Activated CD4-positive, alpha-beta T cell treated with anti-CD3 and anti-CD28 coated beads for 36 hours (primary cell): ENCODE measurements around the gene LYRM2. TPM values are rescaled to one million over a fixed set of nuclear protein-coding genes. Genes with fewer than 3 reads are reported as not detected.

Experiments used
- ATAC-seq: fragments of 200-7000 bp; cut with Tn5 transposase; one replicate; pipeline ENCODE4 v1.10.0; 2021; ENCODE audit warnings: mild to moderate bottlenecking, moderate library complexity
- CTCF ChIA-PET: fragments of 350-600 bp; sonication (Branson Sonifier 250); formaldehyde crosslinking; loops from one replicate; lab custom pipeline; 2021; ENCODE audit warnings: antibody characterized with exemption; lab: Charles Lee
- POLR2A ChIA-PET: fragments of 350-600 bp; sonication (Branson Sonifier 250); formaldehyde crosslinking; loops from one replicate; lab custom pipeline; 2021; ENCODE audit warnings: antibody characterized with exemption, inconsistent platforms; lab: Charles Lee
- DNase-seq: peaks from one replicate; pipeline ENCODE4 v3.0.0-alpha.2; 2020
- H3K27ac Mint-ChIP-seq: one replicate; pipeline ENCODE4 v1.8.0; 2021; ENCODE audit warnings: mixed read lengths
- H3K27me3 Mint-ChIP-seq: one replicate; pipeline ENCODE4 v1.8.0; 2021; ENCODE audit warnings: mixed read lengths
- H3K36me3 Mint-ChIP-seq: one replicate; pipeline ENCODE4 v1.8.0; 2021; ENCODE audit warnings: low read depth, mixed read lengths
- H3K4me1 Mint-ChIP-seq: one replicate; pipeline ENCODE4 v1.8.0; 2021; ENCODE audit warnings: mixed read lengths
- H3K4me3 Mint-ChIP-seq: one replicate; pipeline ENCODE4 v1.8.0; 2021; ENCODE audit warnings: mild to moderate bottlenecking, moderate library complexity, mixed read lengths
- H3K9me3 Mint-ChIP-seq: one replicate; pipeline ENCODE4 v1.8.0; 2021; ENCODE audit warnings: low read depth, mixed read lengths
- intact Hi-C, 2 experiments: fragments of 100-400 bp; cut with DNase I in 1 of 2; cut with micrococcal nuclease in 1 of 2; formaldehyde crosslinking; loops; one replicate each; pipeline versions ENCODE4 v1.14.2 to v1.15.1; 2022 to 2024; cut with DNase I, micrococcal nuclease
- total RNA-seq, 2 experiments: library from RNA; stranded (reverse); gene quantifications; one replicate each; pipeline ENCODE4 v1.2.3, GENCODE V29; 2021

LYRM2 gene, protein sequence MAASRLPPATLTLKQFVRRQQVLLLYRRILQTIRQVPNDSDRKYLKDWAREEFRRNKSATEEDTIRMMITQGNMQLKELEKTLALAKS
- total RNA-seq = 10 to 100 TPM; 24.5 to 27.9 TPM

DNA sequence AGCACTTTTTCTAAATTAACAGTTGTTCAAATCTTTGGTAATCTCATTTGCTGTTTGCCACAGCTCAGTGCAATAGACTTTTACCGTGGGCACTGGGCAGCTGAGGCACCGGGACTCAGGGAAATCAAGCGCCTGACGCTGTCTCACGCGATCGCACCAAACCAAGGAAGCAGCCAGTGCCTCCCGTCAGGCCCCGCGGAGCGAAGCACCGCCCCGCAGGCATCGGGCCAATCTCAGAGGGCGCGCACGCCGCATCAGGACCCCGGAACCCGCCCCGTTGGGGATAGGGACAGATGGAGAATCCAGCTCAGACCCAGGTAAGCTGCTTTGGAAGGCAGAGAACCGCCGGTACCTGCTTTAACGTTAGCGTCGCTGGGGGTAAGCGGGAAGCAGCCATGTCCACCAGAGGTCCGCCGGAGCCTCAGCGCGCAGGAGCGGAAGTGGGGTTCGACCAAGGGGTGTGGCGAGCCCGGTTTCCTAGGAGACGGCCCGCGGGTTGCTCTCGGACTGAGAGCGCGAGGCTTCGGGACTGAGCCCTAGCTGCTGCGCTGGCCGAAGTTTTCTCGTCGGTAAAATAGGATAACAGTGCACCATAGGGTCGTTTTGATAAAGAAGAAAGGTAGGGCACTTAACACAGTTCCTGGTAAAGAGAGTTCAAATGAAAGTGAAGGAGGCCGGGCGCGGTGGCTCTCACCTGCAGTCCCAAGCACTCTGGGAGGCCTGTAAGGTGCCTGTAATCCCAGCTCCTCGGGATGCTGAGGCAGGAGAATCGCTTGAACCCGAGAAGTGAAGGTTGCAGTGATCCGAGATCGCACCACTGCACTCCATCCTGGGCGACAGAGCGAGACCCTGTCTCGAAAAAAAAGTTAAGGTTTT, at the start of gene LYRM2:
Gene LYRM2 (minus strand): TSS at position 428 of the 876 bp plus-strand sequence. CDS start 31 bp downstream, at position 397.
- peak within 1 kb of the TSS; percentile 86 for H3K4me3 Mint-ChIP-seq
- H3K9me3 Mint-ChIP-seq = no peaks in the 10 kb centered on the region
- H3K27me3 Mint-ChIP-seq = no peaks in the 10 kb centered on the region
- peak; percentile 97 for ATAC-seq
- intact Hi-C loops = loop anchor here (1.0 to 5.0 kb wide), 11 partner anchors 179 to 949 kb away; partner anchors contain the start of genes ANKRD6 (in 2 of the 2), MAP3K7 (in 2 of the 2), MDN1 (in 2 of the 2) and CASP8AP2 (in 1 of the 2)
- H3K4me1 Mint-ChIP-seq = peaks cover 22% of the 10 kb centered on the region
- H3K27ac Mint-ChIP-seq = peak within 1 kb of the TSS; percentile 98
- peak; percentile 96 for DNase-seq
- ChIA-PET POLR2A (interaction anchor here (0.5 to 1.0 kb wide), 5 partner anchors 10 to 815 kb away, joined by 3 to 12 read pairs (median 4); partner anchors contain the start of gene RNGTT), CTCF (interaction anchor here (0.6 to 1.6 kb wide), 11 partner anchors 10 to 271 kb away, joined by 3 to 7 read pairs (median 4); partner anchors contain the start of gene ANKRD6)
- peaks cover 53% of the 10 kb centered on the region for H3K36me3 Mint-ChIP-seq

DNA sequence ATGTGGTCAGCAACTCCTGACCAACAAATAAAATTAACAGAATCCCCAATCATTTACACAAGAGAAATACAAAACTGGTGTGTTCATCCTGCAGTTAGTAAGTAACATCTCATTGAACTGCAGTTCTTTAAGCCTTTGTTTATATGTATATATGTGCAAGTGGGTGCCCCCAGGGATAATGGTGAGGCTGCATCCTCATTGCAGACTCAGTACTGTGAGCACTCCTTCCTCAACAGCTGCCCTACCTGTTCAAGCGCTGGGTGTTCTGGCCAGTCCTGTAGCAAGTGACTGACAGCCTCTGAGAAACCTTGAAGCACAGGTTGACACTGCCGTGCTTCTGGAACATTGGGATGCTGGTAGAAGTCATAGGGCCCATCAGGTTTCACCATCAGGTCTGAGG, 49.8 kb upstream of the LYRM2 start:
- intact Hi-C loops = no loop called here

DNA sequence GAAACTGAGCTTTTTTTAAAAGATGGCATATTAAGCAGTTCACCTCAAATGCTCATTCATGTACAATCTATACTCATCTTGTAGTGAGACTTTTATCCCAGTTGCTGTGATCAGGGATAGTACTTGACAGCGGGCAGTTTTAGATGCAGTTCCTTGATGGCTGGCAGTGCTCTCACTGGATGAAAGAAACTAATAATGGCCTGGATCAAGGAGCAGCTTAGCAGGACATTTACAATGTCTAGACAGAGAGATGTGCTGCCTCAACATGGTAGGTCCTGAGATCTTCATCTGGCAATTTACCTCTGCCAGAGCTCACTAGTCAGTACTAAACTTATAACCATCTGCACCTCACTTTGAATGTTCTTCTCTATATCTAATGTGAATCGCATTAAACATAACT, 46.8 kb upstream of the LYRM2 start:
- H3K27ac Mint-ChIP-seq = no peak overlapping the region
- no peak overlapping the region for H3K4me3 Mint-ChIP-seq
- ATAC-seq (no peak), DNase-seq (no peak)
- peaks cover 59% of the 10 kb centered on the region for H3K36me3 Mint-ChIP-seq
- H3K9me3 Mint-ChIP-seq = no peaks in the 10 kb centered on the region
- ChIA-PET CTCF (interaction anchor here (1.0 kb wide), 3 partner anchors 15 to 55 kb away, joined by 3 read pairs; no protein-coding TSS in a partner anchor), POLR2A (no interaction called here)
- intact Hi-C loops = no loop called here
- no peaks in the 10 kb centered on the region for H3K27me3 Mint-ChIP-seq
- no peaks in the 10 kb centered on the region for H3K4me1 Mint-ChIP-seq

More for the DNA sequence above, 49.8 kb upstream of the LYRM2 start:
- no peaks in the 10 kb centered on the region for H3K27me3 Mint-ChIP-seq
- H3K4me3 Mint-ChIP-seq = no peak overlapping the region
- no peaks in the 10 kb centered on the region for H3K9me3 Mint-ChIP-seq
- H3K4me1 Mint-ChIP-seq = peaks cover 3% of the 10 kb centered on the region
- H3K27ac Mint-ChIP-seq = no peak overlapping the region
- POLR2A ChIA-PET = no interaction called here
- CTCF ChIA-PET = no interaction called here
- H3K36me3 Mint-ChIP-seq = peaks cover 57% of the 10 kb centered on the region
- DNase-seq (no peak), ATAC-seq (no peak)

DNA sequence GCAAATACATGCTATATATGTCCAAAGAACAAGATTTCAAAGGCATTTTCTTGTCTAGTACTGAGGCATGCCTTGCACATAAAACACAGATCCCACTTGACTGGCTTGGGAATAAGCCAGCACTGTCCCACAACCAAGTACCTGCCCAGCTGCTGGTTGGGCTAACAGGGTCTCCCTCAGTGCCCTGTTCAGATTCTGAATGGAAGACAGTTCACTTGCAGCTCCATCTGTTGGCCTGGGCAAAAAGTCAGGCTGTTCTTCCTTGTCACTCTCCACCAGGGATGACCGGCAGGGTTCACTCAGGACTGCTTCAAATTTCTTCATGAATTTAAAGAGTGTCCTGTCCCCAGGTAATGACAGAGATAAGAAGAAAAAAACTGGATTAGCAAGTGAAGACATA, 44.4 kb upstream of the LYRM2 start:
- peaks cover 58% of the 10 kb centered on the region for H3K36me3 Mint-ChIP-seq

DNA sequence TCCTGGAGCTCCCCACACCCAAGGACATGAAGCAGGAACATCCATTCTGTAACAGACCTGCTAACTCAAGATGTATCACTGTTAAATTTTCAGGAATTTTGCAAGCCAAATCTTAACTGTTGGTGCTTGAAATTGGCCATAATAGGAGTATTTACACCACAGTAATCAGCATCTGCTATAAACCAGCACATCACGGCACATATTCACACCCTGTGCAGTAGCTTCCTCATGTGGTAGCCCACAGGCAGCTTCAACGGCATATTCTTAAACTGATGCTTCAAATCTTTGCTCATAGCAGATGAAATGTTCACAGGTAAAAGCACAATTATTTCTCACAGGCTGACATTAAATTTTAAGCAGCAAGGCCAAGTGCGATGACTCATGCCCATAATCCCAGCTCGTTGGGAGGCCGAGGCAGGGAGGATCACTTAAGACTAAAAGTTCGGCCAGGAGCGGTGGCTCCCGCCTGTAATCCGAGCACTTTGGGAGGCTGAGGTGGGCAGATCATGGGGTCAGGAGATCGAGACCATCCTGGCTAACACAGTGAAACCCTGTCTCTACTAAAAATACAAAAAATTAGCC, 43.5 kb upstream of the LYRM2 start:
- ATAC-seq (no peak), DNase-seq (no peak)
- Mint-ChIP-seq H3K36me3 (peaks cover 59% of the 10 kb centered on the region), H3K9me3 (no peaks in the 10 kb centered on the region), H3K27me3 (no peaks in the 10 kb centered on the region), H3K27ac (no peak overlapping the region), H3K4me1 (no peaks in the 10 kb centered on the region), H3K4me3 (no peak overlapping the region)
- intact Hi-C loops = no loop called here
- ChIA-PET CTCF (interaction anchor here (0.6 kb wide), 1 partner anchor 796 kb away, joined by 4 read pairs; no protein-coding TSS in a partner anchor), POLR2A (no interaction called here)

More for the DNA sequence above, 44.4 kb upstream of the LYRM2 start:
- intact Hi-C loops = no loop called here
- no peaks in the 10 kb centered on the region for H3K27me3 Mint-ChIP-seq
- H3K27ac Mint-ChIP-seq = no peak overlapping the region
- ChIA-PET POLR2A (no interaction called here), CTCF (no interaction called here)
- no peaks in the 10 kb centered on the region for H3K9me3 Mint-ChIP-seq
- ATAC-seq = no peak
- no peak overlapping the region for H3K4me3 Mint-ChIP-seq
- no peak for DNase-seq
- H3K4me1 Mint-ChIP-seq = no peaks in the 10 kb centered on the region

DNA sequence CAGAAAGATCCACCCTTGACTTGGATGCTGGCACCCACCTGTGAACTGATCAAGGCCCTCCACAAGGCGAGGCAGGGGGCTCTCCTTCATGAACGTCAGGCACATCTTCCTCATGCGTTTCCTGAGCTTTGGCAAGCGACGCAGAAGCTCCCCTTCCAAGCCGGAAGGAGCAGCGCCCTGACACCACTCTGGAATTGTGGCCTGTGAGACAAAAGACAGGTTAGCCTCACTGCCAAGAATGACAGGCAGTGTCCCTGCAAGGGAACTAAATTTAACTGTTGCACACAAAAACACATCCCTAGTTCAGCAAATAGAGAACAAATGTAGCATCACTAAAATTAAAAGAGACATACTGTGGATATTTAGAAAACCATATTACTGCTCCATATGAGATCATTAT, 42.0 kb upstream of the LYRM2 start:
- Mint-ChIP-seq H3K27ac (no peak overlapping the region), H3K4me1 (no peaks in the 10 kb centered on the region), H3K36me3 (peaks cover 56% of the 10 kb centered on the region), H3K27me3 (no peaks in the 10 kb centered on the region), H3K4me3 (no peak overlapping the region), H3K9me3 (no peaks in the 10 kb centered on the region)
- CTCF ChIA-PET = interaction anchor here (1.7 kb wide), 1 partner anchor 40 kb away, joined by 3 read pairs; no protein-coding TSS in a partner anchor
- DNase-seq (no peak), ATAC-seq (no peak)
- intact Hi-C loops = no loop called here
- POLR2A ChIA-PET = no interaction called here

DNA sequence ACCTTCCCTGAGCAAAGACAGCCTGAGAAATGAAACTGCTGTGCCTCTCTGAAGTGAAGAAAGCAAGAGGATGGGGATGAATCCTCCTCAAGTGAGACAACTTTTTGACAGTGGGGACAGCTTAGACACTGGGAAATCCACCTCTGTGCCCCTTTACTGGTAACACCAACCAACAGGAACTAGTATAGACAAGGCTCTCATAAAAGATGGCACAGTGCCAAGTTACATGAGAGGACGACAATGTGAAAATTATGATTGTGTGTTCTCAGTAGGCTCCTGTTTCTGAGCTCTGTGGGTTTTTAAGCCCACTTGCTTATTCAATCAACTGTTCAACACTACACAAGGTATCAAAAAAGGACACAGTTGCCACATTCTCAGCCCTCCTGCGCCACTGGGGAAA, 41.6 kb upstream of the LYRM2 start:
- no peaks in the 10 kb centered on the region for H3K27me3 Mint-ChIP-seq
- ATAC-seq = no peak
- ChIA-PET POLR2A (no interaction called here), CTCF (interaction anchor here (1.7 kb wide), 1 partner anchor 40 kb away, joined by 3 read pairs; no protein-coding TSS in a partner anchor)
- no peaks in the 10 kb centered on the region for H3K9me3 Mint-ChIP-seq
- intact Hi-C loops = no loop called here
- H3K4me3 Mint-ChIP-seq = no peak overlapping the region
- H3K36me3 Mint-ChIP-seq = peaks cover 56% of the 10 kb centered on the region
- H3K4me1 Mint-ChIP-seq = no peaks in the 10 kb centered on the region
- DNase-seq = no peak
- no peak overlapping the region for H3K27ac Mint-ChIP-seq

DNA sequence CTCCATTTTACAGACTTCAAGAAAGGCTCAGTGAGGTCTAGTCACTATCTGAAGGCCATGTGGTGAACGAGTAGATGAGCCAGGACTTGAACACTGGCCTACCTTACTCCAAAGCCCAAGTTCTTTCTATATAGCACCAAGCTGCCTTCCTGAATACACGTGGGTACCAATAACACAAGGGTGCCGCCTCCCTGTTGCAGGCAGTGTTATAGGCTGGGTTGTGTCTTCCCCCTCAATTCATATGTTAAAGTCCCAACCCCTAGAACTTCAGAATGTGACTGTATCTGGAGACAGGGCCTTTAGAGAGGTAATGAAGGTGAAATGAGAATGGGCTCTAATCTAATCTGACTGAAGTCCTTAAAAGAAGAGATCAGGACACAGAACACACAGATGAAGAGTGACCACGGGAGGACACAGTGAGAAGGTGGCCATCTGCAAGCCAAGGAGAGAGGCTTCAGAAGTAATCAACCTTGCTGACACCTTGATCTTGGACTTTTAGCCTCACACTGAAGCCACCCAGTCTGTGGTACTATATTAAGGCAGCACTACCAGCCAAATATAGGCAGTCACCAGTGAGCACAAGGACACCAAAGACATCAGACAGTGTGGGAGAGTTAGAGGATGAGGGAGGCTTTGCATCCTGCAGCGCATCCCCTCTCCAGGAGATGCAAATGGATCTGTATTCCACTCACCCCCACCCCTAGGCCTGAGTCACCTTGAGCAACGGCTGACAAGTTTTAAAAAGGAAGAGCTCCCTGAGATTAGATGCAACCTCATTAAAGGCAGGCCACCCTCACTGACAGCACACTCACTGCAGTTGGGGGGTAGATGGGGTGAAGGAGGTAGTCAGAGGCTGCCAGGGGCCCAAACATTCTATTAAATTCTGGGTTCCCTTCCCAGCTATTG, 40.9 kb upstream of the LYRM2 start:
- POLR2A ChIA-PET = no interaction called here
- Mint-ChIP-seq H3K4me1 (no peaks in the 10 kb centered on the region), H3K36me3 (peaks cover 56% of the 10 kb centered on the region), H3K9me3 (no peaks in the 10 kb centered on the region), H3K4me3 (no peak overlapping the region), H3K27ac (no peak overlapping the region), H3K27me3 (no peaks in the 10 kb centered on the region)
- ATAC-seq (no peak), DNase-seq (no peak)
- intact Hi-C loops = loop anchor here in 1 of 2 experiments (5.0 kb wide), 1 partner anchor 73 kb away; no protein-coding TSS in a partner anchor
- CTCF ChIA-PET = no interaction called here

DNA sequence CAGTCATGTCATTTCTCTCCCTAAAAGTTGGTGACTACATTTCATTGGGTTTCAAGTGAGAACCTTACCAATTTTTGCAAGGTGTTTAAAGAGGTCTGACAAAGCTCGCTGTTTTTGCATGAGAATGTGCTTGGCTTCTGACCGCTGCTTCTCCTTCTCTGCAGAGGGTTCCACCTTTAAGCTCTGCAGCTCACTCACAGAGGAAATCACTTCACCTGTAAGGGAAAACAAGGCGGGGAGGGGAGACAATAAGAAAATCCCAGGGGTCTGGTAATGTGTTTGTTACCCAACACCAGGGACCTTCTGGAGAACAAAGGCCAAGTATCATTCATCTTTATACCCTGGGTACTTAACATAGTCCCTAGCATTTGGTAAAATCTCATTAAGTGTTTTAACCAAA, 40.0 kb upstream of the LYRM2 start:
- no peak for DNase-seq
- POLR2A ChIA-PET = no interaction called here

DNA sequence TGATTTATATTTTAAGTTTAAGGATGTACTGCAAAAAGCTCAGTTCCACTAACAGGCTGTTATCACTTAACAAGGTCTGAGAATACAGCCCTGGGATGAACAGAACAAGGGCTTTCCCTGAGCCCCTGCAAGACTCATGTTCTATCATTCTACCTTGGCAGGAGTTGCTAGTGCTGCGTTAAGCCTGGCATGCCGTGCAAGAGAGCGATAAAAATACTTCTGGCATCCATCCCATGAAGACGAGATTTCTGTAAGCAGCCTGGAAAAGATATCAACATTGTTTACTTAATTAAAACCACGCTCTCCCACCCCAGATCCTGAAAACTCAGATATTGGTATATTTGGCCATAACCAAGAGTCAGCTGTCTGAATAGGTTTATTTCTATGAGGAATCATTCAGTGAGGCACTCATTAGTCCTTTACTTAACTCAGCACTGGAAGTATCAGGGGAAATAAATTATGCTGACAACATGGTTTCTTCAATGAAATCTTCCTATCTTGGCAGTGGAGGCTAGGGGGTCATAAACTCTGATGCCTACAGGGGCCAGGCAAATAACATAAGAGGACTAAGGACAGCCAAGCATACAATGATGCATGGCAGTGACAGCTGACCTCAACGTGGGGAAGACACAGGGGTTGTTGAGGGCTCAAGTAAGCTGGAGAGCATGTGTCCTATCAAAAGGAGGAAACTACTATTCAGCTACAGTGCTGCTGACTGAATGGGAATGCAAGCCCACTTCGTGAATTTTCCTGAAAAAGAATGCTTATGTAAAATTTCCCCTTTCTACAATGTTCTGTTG, 37.6 kb upstream of the LYRM2 start:
- ChIA-PET CTCF (interaction anchor here (0.6 to 0.7 kb wide), 2 partner anchors 31 to 539 kb away, joined by 3 read pairs; no protein-coding TSS in a partner anchor), POLR2A (no interaction called here)
- H3K9me3 Mint-ChIP-seq = no peaks in the 10 kb centered on the region
- H3K27ac Mint-ChIP-seq = no peak overlapping the region
- DNase-seq = no peak
- intact Hi-C loops = loop anchor here in 1 of 2 experiments (5.0 kb wide), 1 partner anchor 76 kb away; no protein-coding TSS in a partner anchor
- peaks cover 57% of the 10 kb centered on the region for H3K36me3 Mint-ChIP-seq
- no peaks in the 10 kb centered on the region for H3K4me1 Mint-ChIP-seq
- H3K4me3 Mint-ChIP-seq = no peak overlapping the region
- ATAC-seq = no peak
- H3K27me3 Mint-ChIP-seq = no peaks in the 10 kb centered on the region

More for the DNA sequence above, 40.0 kb upstream of the LYRM2 start:
- ATAC-seq = no peak
- intact Hi-C loops = loop anchor here in 1 of 2 experiments (5.0 kb wide), 1 partner anchor 74 kb away; no protein-coding TSS in a partner anchor
- Mint-ChIP-seq H3K4me1 (no peaks in the 10 kb centered on the region), H3K4me3 (no peak overlapping the region), H3K36me3 (peaks cover 54% of the 10 kb centered on the region), H3K9me3 (no peaks in the 10 kb centered on the region), H3K27me3 (no peaks in the 10 kb centered on the region), H3K27ac (no peak overlapping the region)
- CTCF ChIA-PET = no interaction called here
